CD4-positive, alpha-beta T cell treated with Interleukin-17A for 4 hours (primary cell): ENCODE measurements around the gene PELO.

Experiments used
- DNase-seq: peaks from one replicate; pipeline ENCODE4 v3.0.0-alpha.2; 2020; ENCODE audit warnings: mixed read lengths

The PELO gene

DNA sequence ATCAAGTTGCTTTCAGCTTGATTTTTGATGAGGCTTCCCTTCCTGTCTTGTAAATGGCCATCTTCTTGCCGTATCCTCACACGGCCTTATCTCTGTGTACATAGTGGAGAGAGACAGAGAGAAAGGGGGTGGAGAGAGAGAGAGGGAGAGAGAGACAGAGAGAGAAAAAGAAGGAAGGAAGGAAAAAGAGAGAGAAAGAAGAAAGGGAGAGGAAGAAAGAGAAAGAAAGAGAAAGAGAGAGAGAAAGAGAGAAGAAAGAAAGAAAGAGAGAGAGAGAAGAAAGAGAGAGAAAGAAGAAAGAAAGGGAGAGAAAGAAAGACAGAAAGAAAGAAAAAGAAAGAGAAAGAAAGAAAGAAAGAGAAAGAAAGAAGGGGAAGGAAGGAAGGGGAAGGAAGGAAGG lies 46.6 kb downstream of the PELO start:
- no peak for DNase-seq

DNA sequence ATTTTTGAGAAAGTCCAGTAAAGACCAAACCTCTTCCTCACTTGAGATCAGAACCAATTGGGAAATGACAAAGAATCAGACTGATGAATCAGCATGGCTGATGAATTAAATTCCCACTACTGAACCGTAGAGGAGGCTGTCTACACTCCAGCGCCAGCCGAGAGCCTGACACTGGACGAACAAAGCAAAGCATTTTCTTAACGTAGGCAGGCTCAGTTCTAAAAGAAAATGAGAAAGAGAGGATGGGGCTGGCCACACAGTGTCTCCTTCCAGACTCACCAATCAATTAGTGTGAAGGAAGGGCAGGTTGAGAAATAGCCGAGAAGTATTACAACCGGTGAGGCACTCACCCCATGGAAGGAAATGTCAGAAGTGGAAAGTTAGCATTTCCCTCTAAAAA lies 49.4 kb downstream of the PELO start:
- DNase-seq: no peak
